UCSD-AML1 (cell line): ENCODE data around the gene PPFIBP2.

Source experiments
- DNase-seq: peaks from one replicate; lab custom pipeline; 2025; ENCODE audit not compliant: unreplicated experiment; lab: John Stamatoyannopoulos, UW

The PPFIBP2 gene

DNA sequence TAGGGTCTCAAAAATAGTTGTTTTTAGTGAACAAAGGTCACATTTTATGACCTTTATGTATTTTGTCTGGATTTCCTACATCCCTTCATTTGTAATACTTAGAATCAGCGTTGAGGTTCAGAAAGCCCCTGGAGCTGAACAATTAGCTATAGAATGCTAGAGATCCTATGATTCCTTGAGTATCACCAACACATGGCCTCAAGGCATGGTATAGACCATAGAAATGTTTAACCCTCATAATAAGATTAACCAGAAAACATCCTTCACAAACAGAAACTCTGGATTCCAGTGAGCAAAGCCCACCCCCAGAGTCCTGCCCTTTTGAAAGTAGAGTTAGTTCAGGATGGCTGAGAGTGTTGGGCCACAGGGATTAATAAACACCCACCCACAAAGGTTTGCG is 82.2 kb downstream of the PPFIBP2 start:
- DNase-seq = no peak

DNA sequence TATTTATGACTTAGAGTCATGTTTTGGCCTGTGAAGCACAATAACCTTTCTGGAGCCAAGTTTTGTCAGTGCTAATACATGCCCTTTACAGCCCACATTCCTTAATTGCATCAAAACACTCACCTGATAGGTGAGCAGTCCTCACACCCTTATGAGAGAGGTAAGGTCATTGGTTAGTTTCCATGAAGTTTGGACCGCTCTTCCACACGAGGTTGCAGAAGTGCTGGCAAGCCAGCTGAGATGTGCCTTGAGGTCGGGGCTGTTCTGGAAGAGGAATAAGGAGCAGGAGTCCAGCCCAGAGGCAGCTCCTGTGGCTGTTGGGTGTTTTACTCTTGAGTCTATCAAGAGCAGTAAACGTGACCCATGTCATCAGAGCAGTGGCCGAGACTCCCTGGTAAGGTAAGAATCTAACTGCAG is 83.2 kb downstream of the PPFIBP2 start:
- no peak for DNase-seq

- no peak for DNase-seq
Measured at GRCh38 chr11:7597620-7598019, 83.8 kb downstream of the PPFIBP2 start.

GRCh38 chr11:7599209-7599608 is 85.4 kb downstream of the PPFIBP2 start:
- DNase-seq = no peak

GRCh38 chr11:7600205-7600775 is 86.5 kb downstream of the PPFIBP2 start:
- DNase-seq = no peak

GRCh38 chr11:7603031-7603781 is 89.4 kb downstream of the PPFIBP2 start:
- DNase-seq = no peak

GRCh38 chr11:7604331-7604955 is 90.6 kb downstream of the PPFIBP2 start:
- no peak for DNase-seq

DNA sequence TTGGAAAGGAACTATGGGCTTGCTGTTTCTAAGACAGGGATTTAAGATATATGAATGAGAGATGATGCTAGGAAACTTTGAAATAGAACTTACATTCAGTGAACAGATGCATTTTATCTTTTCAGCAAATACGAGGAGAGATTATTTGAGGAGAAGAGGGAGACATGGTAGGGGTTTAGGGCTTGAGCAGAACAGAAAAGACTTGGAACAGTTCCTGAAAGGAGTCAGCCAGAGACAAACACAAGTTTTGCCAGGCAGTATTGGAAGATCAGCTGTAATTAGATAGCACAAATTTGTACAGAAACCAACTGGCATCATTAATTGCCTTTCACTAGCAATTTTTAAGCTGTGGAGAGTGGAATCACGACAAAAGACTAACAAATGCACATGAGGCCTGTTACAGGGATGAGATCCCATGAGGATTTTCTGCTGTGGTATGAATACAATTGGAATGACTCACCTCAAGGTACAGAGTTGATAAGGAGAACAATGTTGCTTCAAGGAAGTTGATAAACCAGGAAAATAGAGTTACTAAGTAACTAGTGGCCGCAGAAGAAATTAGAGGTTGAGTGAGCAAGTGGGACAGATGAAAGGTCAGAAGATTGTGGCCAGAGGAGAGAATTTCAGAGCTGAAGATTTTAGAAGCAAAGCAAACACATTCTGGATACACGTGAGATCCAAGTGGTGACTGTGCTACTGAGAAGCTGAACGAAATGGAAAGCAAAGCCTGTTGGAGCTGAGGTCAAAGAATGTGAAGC is 91.6 kb downstream of the PPFIBP2 start:
- no peak for DNase-seq

GRCh38 chr11:7606496-7606895 is 92.7 kb downstream of the PPFIBP2 start:
- no peak for DNase-seq

DNA sequence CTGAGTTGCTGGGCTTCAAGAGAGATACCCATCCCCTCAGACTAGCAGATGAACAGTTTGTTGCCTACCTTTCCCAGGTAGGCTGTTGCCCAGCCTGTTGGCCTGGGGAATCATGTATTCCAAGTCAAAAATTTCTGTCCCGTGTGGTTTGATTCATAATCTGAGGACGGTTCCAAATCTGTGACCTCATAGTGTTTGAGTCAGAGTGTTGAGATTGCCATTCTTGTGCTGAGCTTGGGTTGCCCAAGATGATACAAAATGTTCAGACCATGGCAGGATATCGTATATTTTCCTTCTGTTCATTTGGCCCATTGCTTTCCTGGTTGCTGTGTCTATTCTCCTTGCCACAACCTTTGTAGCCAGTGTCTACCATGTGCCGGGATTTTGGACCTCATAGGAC is 95.2 kb downstream of the PPFIBP2 start:
- no peak for DNase-seq

GRCh38 chr11:7609521-7609920 is 95.7 kb downstream of the PPFIBP2 start:
- DNase-seq = no peak

DNA sequence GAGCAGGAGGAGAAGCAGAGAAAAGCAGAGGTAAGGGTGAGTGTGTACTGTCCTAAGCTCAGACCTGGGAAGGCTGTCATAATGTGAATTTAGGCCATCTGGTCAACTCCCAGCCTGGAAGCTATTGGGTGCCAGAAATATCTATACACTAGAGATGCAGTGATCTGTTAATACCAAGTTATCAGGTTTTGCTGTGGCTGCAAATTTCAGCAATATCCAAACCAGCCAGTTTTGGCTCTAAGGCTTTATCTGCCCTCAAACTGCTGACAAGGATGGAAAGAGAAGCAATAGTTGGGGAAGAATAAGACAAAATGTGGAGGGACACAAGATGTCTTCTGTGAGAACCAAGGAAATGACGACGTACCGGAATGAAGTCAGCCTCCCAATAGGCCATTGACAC is 96.6 kb downstream of the PPFIBP2 start:
- no peak for DNase-seq

- no peak for DNase-seq
Measured at GRCh38 chr11:7611411-7611810, 97.6 kb downstream of the PPFIBP2 start.

GRCh38 chr11:7612056-7612660 is 98.4 kb downstream of the PPFIBP2 start:
- DNase-seq = no peak

DNA sequence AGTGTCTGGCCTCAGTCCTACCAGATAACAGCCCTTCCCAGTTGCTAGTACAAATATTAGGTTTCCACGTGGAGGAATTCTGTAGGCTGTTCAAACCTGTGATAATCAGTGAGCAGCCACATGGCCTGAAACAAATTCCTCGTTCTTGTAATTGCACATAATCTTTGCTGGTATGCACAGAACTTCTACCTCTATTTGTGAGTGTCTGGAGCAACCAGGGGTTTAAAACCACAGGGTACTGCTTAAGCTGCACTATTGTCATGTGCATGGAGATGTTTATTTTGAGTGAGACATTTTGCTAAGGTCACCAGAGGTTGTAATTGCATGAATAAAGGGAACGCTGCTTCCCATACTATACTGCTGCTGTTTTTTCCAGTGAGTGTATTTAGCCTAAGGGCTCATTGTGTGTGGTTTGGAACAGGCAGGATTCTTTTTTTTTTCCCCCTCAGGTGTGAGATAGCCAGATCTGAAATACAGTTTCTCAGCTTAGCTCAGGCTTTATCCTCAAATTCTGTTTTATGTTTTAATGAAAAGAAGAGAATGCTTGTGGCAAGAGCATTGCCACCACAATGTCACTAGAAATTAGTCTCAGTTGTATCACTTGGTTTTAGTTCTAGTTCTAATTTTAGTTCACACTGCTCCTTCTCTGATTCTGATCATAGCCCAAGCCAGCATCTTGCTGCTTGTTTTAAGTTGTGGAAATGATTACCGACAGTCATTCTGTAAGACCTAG is 99.0 kb downstream of the PPFIBP2 start:
- DNase-seq = no peak

GRCh38 chr11:7613394-7613720 is 99.6 kb downstream of the PPFIBP2 start:
- DNase-seq = no peak

- no peak for DNase-seq
Measured at GRCh38 chr11:7614656-7615055, 100.9 kb downstream of the PPFIBP2 start.

- DNase-seq = no peak
Measured at GRCh38 chr11:7617032-7617431, 103.2 kb downstream of the PPFIBP2 start.

DNA sequence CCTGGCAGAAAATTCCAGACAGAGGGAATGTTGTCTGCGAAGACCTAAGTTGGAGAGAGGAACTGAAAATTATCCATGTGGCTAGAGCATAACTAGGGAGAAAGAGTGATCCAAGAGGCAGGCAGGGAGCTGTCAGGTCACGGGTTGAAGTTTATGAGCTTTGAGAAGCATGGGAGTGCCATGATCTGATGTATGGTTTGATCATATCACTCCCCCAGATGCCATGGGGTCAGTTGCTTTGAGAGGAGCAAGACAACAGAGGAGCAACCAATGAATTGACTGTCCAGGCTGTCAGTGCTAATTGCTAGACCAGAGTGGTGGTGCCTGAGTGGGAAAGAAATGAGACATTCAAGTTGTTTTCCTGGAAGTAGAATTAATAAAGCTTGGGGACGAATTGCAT is 105.5 kb downstream of the PPFIBP2 start:
- DNase-seq = no peak

DNA sequence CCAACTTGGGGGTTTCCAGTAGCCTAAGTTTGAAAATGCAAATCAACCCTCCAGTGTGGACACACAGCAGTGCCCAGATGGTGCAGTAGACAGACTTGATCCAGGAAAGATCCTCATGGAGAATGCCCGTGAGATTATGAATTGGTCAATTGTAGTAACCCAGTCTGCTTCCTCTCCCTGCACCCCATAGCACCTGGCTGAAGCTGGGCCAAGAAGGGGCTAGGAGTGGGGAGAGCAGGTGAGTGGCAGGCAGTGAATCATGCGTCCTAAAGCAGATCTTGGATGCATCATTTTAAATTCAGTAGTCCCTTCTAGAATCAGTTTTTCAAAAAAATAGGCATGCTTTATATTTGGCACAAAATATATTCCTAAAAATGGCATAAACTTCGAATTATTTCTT is 107.3 kb downstream of the PPFIBP2 start:
- DNase-seq = no peak

- DNase-seq = no peak
Measured at GRCh38 chr11:7621554-7621953, 107.8 kb downstream of the PPFIBP2 start.
